ENCODE results near the gene DEPP1.

DNA sequence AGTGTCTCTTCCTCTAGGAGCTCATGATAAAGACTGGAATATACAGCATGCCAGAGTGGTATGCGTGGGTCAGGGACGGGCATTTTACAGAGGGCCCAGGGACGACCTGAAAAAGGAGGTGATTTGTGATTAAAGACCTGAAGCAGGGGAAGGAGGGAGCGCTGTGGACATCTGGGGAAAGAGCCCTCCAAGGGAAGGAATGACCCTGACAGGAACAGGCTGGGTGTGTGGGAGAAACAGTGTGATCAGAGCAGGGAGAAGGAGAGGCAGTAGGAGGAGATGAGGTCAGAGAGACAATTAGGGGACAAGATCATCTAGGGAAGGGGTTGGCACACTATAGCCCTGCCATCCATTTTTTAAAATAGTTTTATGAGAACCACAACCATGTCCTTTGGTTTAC lies 22.4 kb downstream of the DEPP1 start:
- TF ChIP-seq, protein P1, sequence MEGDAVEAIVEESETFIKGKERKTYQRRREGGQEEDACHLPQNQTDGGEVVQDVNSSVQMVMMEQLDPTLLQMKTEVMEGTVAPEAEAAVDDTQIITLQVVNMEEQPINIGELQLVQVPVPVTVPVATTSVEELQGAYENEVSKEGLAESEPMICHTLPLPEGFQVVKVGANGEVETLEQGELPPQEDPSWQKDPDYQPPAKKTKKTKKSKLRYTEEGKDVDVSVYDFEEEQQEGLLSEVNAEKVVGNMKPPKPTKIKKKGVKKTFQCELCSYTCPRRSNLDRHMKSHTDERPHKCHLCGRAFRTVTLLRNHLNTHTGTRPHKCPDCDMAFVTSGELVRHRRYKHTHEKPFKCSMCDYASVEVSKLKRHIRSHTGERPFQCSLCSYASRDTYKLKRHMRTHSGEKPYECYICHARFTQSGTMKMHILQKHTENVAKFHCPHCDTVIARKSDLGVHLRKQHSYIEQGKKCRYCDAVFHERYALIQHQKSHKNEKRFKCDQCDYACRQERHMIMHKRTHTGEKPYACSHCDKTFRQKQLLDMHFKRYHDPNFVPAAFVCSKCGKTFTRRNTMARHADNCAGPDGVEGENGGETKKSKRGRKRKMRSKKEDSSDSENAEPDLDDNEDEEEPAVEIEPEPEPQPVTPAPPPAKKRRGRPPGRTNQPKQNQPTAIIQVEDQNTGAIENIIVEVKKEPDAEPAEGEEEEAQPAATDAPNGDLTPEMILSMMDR (IDR thresholded peaks at IDR 0.05; ENCODE audit: insufficient read depth, low read length, poor library complexity, severe bottlenecking) = no peak
- no peak for TF ChIP-seq EZH2phosphoT487 (conservative IDR thresholded peaks at IDR 0.05; ENCODE audit: low read length)

Data from SU-DHL-6 (cell line).